ENCODE measurements around the gene NUP54.

DNA sequence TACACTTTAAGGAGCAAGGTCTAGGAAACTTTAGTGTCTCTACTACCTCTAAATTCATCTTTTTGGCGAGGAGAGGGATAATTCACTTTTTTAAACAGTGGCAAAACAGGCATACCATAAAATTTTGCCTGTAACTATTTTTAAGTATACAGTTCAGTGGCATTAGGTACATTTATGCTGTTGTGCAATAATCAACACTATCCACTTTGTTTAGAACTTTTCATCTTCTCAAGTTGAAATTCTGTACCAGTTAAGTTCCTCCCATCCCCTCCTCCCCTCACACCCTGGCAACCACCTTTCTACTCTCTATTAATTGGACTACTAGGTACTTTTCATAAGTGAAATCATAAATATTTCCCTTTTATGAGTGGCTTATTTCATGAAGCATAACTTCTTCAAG is 31.4 kb downstream of the NUP54 start:
- TF ChIP-seq CTCF (IDR thresholded peaks at IDR 0.05) (no peak), POLR2A (IDR thresholded peaks at IDR 0.05) (no peak)

Data from body of pancreas (tissue), 4 donors.